T1000 (cell line): ENCODE results near the gene NAA11.
"Not testable (repeated sequence)": the region's sequence is repeated elsewhere in the genome, so short reads cannot be mapped to it uniquely, and the experiment has no call there.

Experiments
- DNase-seq: peaks from one replicate; lab custom pipeline; 2025; ENCODE audit warnings: mixed read lengths; lab: John Stamatoyannopoulos, UW

NAA11 gene

GRCh38 chr4:79308137-79308536 lies 17.7 kb downstream of the NAA11 start:
- no peak for DNase-seq

- DNase-seq = no peak
These were observed 19.1 kb downstream of the NAA11 start for GRCh38 chr4:79306795-79307194.

- DNase-seq = no peak
These were observed 25.6 kb downstream of the NAA11 start for GRCh38 chr4:79300280-79300679.

GRCh38 chr4:79298484-79298883 lies 27.4 kb downstream of the NAA11 start:
- no peak for DNase-seq

- no peak for DNase-seq
These were observed 27.8 kb downstream of the NAA11 start for GRCh38 chr4:79298027-79298426.

- DNase-seq = no peak
These were observed 28.4 kb downstream of the NAA11 start for GRCh38 chr4:79297479-79297878.

GRCh38 chr4:79296768-79297428 lies 29.0 kb downstream of the NAA11 start:
- no peak for DNase-seq

- DNase-seq = no peak
These were observed 30.8 kb downstream of the NAA11 start for GRCh38 chr4:79295086-79295485.

- DNase-seq = no peak
These were observed 31.8 kb downstream of the NAA11 start for GRCh38 chr4:79294064-79294463.

- DNase-seq = no peak
These were observed 33.9 kb downstream of the NAA11 start for GRCh38 chr4:79292008-79292407.

GRCh38 chr4:79290376-79290775 lies 35.5 kb downstream of the NAA11 start:
- DNase-seq = no peak

GRCh38 chr4:79288185-79288584 lies 37.7 kb downstream of the NAA11 start:
- no peak for DNase-seq

GRCh38 chr4:79287718-79288117 lies 38.1 kb downstream of the NAA11 start:
- DNase-seq = no peak

GRCh38 chr4:79287076-79287475 lies 38.8 kb downstream of the NAA11 start:
- no peak for DNase-seq

- no peak for DNase-seq
These were observed 44.1 kb downstream of the NAA11 start for GRCh38 chr4:79281566-79282359.

- not testable (repeated sequence) for DNase-seq
These were observed 48.4 kb downstream of the NAA11 start for GRCh38 chr4:79277467-79277866.

- DNase-seq = no peak
These were observed 51.9 kb downstream of the NAA11 start for GRCh38 chr4:79273915-79274314.

- DNase-seq = no peak
These were observed 53.1 kb downstream of the NAA11 start for GRCh38 chr4:79272761-79273160.

- DNase-seq = no peak
These were observed 53.7 kb downstream of the NAA11 start for GRCh38 chr4:79272126-79272525.

GRCh38 chr4:79267671-79268070 lies 58.2 kb downstream of the NAA11 start:
- no peak for DNase-seq
